ENCODE results near the gene C17orf75.

DNA sequence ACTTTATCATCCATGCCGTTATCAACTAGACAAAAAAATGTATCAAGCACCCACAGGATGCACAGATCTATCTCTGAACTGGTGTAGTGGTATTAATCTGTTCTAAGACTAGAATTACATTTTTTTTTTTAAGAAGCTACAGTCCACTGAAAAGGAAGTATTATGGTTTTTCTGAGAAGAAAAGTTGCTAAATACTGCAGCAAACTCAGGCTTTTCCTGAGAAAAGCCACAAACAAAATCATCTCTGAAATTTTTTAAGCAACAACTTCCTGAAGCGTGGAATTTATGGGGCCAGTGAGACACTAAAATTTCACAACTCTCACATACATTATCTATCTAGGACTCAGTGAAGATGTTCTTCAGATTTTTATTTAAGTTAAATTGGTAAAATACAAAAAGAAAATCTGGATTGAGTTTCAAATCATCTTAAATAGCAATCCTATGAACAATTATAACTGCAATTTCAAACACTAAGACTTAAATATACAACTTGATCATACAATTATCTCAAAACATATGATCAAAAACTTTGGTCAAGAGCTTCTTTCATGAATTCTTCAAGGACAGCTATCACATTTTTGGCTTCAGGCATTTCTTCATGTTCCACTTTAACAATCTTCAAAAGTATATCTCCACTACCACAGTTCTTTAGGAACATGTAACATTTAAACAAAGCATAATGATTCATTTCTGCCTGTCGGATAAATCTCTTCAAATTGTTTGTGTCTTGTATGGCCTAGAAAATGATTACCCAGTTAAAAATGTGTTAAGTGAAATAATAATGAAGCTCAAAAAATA lies 10.5 kb downstream of the C17orf75 start:
- TF ChIP-seq POLR2AphosphoS5 (IDR thresholded peaks at IDR 0.05; ENCODE audit: low read depth, low read length) (no peak), POLR2A (IDR thresholded peaks at IDR 0.05; ENCODE audit: low read depth, low read length) (no peak), TAF1 (IDR thresholded peaks at IDR 0.05; ENCODE audit: low read depth, low read length) (no peak), SPI1 (IDR thresholded peaks at IDR 0.05; ENCODE audit: low read depth, low read length) (no peak), PAX5 (IDR thresholded peaks at IDR 0.05; ENCODE audit: insufficient read depth, low read length, severe bottlenecking) (no peak)

All from GM12891 (cell line).